DMS79 (cell line): Measurements from ENCODE around the gene CARMIL1.

Experiments used
- DNase-seq: peaks from one replicate; lab custom pipeline; 2025; lab: John Stamatoyannopoulos, UW

CARMIL1 gene

DNA sequence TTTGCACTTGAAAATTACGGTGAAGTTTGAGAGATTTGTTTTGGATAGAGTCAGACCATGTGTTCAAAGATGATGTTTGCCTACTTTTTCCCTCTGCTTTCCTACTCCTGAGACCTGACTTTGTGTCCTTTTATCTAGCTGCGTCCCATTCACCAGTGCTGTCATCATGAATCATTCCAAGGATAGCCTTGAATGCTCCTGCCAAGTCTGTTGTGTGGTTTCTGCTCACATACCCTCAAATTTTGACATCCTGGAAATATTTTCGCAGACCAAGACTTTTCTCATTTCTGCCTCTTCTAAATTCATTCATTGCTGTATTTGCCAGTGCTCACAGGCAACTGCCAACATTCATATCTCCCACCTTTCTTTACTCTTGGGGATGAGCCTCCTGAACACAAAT, 197.0 kb downstream of the CARMIL1 start:
- no peak for DNase-seq

DNA sequence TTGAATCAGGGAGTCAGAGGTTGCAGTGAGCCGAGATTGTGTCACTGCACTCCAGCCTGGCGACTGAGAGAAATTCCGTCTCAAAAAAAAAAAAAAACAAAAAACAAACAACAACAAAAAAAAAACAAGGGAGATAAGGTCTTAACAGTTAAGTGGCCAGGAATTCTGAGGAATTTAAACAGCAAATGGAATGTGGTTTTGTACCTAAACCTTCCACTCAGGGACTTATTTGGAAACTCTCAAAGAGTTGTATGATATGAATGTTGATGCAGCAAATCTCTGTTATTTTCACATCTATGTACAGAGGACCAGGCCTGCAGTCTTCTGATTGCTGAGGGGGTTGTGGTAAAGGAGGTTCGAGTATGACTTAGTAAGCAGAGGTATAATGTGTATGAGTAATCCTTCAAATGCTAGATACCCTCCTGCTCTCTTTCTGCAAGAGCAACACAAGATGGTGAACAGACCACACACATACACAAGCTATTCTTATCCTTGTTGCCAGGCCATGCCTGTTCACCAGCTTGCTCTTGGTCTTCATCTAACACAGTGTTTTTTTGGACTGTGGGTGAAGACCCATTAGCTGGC, 197.9 kb downstream of the CARMIL1 start:
- DNase-seq = no peak

DNA sequence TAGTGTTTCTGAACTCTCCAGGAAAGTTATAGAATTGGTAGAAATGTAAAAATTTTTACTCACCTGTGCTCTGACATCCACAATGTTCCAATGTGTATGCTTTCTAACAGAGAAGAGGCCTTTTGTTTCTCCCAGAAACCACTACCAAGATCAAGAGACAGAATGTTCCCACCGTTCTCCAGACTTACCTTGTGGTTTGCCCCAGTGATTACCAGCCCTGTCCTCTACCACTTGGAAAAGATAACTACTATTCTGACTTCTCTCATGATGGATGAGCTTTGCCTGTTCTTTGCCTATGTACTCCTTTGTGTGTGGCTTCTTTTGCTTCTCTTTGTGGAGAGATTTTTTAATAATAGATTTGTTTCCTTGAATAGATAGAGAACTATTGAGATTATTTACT, 199.8 kb downstream of the CARMIL1 start:
- no peak for DNase-seq

DNA sequence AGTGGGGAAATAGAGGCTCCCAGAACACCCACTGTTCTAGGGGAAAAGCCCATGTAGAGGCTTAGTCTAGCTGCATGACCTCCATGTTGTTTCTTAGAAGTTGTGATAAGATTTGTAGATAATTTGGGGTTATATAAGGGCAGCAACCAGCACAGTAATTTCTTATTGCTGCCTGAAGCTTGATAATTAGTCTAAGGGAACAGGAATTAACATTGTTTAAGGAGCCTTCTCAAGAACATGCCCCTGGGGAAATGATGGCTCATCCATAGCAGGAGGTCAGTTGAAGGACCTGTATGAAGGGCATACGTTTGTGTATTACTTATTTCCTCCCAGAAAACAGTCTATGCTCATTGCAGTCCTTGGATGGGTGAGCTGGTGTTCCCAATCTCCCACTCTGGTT, 202.1 kb downstream of the CARMIL1 start:
- DNase-seq = no peak

DNA sequence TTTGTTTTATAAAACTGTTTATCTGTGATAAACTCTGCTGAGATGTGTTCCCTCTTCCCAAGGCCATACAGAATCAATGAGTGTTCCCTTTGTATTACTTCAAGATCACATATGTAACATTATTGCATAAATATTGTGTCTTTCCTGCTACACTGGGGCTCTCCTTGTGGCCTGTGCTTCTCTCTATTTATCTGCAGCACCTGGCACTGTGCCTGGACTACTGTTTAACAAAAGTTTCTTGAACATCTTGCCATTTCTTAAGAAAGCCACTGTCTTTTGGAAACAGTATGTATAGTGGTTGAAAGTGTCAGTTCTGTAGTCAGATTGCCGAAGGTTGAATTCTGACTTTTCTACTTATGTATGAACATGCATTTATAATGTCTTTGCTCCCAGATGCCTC, 203.8 kb downstream of the CARMIL1 start:
- DNase-seq = no peak

DNA sequence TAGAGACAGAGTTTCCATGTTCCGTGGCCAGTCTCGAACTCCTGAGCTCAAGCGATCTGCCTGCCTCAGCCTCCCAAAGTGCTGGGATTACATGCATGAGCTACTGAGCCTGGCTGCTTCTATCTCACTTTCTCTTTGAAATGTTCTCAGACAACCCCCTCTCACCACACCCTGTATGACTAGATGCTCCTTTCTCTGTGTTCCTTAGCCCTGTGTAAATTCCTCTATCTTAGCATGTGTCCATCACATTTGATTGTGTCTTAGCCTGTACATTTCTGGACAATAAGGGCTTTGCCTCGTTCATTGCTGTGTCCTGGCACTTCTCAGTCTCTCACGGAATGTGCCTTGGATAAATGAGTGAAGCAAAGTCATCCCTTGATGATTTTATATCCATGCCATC, 204.8 kb downstream of the CARMIL1 start:
- no peak for DNase-seq

DNA sequence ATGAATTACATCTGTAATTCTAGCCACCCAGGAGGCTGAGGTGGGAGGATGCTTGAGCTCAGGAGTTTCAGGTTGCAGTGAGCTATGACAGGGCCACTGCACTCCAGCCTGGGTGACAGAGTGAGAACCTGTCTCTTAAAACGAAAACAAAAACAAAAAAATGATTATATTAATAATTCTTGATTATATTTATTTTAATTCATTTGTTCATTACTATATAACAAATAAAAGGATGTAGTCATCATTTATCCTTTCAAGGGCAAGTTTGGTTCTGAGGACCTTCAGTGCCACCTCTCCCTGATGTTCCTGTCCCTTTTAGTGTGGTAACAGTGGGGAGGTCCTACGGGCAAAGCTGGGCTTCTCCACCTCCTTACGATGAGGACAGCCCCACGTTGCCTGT, 205.7 kb downstream of the CARMIL1 start:
- no peak for DNase-seq

DNA sequence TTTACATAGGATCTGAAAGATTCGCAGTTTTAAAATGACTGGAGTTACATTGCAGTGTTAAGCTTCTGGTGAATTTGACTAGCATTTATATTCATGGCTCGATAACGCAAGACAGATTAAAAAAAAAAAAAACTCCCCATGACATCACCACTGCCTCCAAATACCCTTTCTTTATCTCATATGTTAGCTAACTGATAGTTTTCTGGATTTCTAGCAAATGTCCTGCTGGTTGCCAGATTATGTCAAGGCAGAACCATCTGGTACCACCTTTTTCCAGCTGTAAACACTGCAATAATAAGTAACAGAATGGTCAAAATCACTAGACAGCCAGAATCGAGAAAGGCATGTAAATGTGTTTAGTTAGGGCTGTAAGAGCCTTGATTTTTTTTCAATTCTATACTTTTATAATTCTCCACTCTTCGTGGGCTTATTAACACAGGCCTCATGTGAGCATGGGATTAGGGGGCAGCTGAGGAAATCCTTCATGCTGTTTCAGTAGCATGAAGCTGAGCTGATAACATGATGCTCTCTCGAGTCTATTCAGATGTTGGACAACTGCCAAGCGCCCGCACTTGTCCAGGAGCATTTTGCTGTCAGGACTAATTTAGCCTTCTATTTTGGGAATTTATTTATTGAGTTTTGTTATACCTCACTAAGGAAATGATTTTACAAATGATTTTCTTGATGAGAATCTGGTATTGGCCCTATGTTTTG, 206.8 kb downstream of the CARMIL1 start:
- peak; percentile 77 for DNase-seq

DNA sequence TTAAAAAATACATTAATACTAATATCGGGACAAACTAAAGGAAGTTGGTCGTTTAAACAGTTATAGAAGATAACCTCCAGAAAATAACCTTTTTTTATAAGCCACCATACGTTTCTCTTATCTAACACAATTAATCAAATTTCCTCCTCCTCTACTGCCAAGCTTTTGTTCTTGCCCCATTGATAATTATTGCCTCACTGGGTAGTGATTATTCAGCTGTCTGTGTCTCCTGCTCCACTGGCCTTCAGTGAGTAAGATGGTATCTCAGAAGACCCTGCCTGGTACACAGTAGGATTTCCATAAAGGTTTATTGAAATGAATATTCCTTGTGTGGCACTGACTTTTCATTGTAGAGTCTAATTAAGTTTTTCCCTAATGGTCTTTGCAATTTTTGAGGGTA, 207.4 kb downstream of the CARMIL1 start:
- DNase-seq = no peak

DNA sequence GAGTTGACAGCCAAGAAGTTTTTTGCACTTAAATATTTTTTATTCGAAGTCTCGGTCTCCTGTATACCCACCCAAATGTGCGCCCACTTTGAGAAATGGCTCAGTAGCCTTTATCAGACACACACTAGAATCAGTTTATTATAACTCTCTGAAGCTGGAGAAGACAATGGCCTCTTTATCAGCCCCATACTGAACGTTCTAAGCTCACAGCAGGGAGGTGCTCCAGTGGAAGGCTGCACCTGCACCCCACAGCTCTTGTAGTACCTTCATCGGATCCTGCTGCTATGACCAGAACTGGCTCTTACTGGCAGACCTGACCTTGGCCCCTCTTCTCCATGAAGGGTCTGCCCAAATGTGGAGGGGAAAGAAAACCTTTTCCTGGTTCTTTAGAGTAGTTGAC, 207.8 kb downstream of the CARMIL1 start:
- no peak for DNase-seq

DNA sequence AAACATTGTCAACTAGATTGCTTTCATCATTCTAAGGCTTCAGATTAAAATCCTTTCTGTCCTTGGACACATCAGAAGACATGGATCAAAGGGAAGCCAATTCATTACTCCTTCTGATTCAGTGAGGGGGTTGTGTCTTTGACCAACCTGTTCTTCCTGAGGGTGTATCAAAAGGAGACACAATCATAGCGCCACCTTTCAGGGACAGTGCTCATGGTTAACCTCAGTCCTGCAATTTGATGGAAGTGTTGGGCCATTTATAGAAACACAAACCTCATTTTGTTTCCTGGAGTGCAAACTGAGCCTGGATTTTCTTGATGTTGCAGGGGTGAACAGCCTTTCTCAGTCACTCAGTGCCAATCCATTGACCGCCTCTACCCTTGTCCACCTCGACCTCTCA, 209.0 kb downstream of the CARMIL1 start:
- peak; percentile 19 for DNase-seq

DNA sequence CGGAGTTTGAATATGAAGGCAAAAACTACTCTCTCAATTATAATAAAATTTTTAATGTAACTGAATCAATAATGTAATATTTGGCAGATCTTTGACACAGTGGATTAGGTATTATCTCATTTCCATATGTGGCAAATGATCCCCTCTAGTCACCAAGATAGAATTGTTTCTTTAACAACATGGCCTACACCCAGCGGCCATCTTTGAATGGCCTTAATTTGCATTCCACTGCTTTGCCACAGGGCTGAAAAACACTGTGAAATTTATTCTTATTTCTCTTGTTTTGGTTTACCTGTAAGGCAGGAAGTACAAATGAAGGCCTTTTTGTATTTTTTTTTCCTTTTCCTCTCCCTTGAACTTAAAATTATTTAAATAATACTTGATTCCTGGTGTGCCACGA, 210.2 kb downstream of the CARMIL1 start:
- DNase-seq = no peak

DNA sequence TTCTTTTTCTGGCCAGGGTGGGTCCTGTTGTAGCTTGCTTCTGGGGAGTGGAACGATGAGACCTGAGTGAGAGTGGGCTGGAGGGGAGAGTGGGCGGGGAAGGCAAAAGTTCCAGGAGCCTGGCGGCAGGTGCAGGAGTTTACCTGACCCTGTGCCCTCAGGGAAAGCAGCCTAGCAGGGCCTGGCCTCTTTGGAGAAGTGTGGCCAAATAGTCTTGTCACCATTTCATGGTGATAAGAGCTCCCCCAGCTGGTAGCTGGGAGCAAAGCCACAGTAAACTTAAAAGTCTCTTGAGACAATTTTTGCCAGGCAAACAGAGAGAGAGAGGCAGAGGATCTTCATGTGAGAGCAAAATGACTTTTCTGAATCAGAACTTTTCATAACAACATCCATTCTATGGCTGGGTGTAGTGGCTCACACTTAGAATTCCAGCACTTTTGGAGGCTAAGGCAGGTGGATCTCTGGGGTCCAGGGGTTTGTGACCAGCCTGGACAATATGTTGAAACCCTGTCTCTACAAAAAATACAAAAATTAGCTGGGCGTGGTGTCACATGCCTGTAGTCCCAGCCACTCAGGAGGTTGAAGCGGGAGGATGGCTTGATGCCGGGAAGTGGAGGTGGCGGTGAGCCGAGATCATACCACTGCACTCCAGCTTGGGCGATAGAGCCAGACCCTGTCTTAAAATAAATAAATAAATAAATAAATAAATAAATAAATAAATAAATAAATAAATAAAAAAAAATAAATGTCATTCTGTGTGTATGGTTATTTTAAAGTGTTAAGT, 211.0 kb downstream of the CARMIL1 start:
- peak; percentile 67 for DNase-seq

DNA sequence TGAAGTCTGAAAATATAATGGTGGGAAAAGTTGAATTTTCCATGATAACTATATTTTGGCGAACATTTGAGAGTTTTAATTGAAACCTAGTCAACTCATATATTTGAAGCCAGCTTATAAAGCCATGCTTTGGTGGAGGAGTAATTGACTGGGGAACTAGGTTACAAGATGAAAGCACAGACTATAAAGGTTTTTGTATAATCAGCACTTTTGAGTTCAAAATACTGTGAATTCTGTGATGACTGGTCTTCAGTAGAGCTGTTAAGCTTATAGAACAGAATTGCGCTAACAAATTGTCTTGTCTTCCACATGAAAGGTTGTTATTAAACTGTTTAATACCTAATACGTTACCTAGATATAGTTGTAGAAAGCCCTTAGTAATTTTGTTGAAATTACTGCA, 213.8 kb downstream of the CARMIL1 start:
- no peak for DNase-seq

DNA sequence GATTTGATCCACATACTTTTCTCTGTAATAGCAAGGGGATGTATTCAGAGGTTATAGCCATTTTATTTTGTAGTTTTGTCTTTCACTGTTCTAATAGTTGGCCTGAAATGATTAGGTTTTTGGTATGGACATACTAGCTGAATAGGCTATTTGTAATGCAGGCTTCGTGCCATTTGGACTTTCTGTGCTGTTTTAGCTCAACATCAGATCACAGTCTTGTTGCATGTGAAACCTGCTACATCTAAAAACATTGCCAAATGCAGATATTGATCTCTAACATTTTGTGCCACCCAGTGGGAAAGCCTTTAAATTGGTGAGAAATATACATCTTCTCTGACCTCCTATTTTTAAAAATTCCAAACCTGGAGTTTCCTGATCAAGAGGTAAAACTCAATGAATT, 215.3 kb downstream of the CARMIL1 start:
- no peak for DNase-seq

DNA sequence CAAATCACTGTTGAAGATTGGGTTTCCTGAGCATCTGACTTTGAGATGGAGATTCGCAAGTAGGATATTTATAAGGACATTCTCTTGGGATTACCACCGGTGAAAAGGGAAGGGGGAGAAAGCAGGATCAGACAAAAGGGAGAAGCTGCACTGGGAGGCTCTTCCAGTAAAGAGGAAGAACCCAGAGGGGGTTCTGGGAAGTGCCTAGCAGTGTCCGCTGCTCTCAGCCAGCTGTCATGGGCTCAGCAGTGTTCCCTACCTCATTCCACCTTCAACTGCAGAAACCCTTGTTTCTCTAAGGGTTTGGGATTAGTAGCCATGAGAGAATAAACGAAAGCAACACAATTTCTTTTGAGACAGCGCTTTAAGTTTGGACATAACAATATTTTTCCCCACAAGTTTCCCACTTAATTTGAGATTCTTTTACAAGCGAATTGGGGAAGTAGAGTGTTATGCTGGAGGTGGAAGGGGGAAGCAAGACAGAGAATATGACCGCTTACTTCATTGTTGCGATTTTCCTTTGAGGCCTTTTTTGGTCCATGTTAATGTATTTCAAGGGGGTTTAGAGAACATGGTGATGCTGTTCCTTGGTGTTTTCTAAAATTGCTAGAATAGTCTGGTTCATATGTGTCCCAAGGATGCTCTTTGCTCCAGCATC, 218.3 kb downstream of the CARMIL1 start:
- DNase-seq = no peak

DNA sequence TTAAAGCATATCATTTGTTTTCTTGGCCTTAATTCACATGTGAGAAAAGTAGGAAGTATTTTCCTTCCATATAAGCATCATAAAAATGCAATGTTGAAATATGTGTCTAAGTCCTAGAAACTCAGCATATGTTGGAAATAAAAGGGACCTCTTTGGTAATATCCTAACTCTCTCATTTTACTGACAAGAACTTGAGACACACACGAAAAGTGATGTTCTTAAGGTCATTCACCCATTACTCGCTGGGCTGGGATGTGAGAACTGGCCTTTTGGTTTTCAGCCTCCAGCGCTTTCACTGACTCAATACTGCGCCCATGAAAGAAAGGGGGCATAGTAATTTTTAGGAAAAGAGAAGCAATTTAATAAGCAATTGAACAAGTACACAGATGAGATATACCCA, 219.3 kb downstream of the CARMIL1 start:
- no peak for DNase-seq

DNA sequence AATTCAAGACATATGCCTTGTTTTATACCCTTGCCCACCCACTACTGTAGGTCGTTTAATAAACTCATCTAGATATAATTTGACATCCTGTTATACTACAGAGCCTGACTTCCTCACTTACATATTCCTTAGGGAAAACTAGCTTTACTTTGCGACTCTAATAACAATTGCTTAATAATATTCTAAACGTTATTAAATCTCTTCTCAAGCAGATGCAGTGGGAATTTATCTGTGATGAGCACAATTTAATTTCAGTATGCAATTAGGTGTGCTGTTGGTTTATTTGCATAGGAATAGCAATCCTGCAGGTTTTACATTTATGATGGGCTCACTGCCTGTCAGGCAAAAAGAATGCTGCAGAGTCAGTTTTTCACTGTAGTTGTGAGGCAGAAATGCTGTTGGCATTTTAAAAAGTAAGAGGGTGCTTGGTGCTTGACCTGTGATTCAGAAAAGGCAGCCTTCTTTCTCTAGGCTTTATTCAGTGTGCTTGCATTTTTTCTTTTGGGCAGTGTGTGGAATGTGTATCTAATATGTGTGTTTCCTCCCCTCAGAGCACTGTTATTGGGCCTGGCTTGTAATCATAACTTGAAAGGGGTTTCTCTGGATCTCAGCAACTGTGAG, 220.6 kb downstream of the CARMIL1 start:
- DNase-seq = no peak

DNA sequence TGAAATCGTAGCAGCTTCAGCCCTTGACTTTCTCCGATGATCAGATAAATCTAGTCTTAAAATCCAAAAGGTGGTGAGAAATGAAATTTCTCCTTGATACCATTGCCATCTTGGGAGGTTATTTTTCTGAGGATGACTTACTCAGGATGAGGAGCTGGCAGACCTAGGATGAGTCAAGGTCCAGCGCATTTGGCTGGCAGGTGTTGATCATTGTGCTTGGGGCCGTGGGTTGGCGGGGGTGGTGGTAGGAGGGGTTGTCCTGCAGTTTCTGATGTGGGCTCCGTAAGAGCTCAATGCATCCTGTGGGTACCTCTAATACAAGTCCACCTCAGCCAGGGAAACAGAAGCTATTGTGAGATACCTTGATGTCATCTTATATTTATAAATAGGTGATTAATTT, 224.5 kb downstream of the CARMIL1 start:
- no peak for DNase-seq

DNA sequence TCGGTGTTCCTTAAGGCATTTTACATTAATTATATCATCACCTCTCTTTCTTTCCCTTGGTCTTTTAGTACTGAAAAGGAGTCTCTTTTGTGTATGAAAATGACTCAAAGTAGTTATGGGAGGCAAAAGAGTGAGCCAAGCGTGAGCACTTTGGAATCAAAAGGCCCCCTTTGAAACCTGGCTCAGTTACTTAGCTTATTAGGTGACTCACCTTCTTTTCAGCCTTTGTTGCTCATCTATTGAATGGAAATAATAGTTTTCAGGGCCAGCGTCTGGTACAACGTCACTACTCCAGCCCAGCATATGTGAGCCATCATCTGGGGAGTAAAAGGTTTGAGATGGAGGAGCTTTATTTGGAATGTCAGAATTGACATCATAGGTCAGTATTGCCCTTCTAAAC, 225.5 kb downstream of the CARMIL1 start:
- no peak for DNase-seq

DNA sequence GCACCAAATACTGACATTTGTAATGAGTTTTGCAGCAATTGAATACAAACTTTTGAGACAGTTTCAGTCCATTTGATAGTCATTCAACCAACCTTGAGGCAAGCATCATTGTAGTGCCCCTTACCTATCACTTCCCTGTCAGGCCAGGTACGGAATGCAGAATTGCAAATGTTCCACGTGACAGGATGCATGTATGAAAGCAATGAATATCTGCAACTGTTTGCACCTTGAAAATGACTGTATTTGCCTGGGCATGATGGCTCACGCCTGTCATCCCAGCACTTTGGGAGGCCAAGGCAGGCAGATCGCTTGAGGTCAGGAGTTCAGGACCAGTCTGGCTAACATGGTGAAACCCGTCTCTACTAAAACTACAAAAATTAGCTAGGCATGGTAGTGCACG, 226.8 kb downstream of the CARMIL1 start:
- no peak for DNase-seq

DNA sequence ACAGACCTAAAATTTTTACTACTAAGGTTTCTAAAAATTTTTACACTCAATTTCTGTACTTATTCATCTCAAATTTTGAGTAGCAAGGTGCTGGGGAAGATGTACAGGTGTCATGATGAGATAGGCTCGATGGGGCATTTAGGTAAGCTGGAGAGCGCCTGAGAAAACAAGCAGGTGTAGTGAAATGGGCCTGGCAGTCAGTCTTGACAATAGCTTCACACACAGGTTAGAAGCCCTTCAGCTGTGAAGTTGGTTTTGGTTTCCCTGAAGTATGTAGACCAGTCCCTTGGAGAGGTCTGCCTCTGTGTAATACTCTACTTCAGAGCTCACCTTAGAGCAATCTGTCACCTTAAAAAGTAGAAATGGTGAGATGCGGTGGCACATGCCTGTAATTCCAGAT, 228.9 kb downstream of the CARMIL1 start:
- DNase-seq = no peak
